NK-92 (cell line): ENCODE measurements around the gene ZEB2.

Experiments
- DNase-seq: peaks from one replicate; lab custom pipeline; 2025; ENCODE audit not compliant: unreplicated experiment; lab: John Stamatoyannopoulos, UW

Gene ZEB2

DNA sequence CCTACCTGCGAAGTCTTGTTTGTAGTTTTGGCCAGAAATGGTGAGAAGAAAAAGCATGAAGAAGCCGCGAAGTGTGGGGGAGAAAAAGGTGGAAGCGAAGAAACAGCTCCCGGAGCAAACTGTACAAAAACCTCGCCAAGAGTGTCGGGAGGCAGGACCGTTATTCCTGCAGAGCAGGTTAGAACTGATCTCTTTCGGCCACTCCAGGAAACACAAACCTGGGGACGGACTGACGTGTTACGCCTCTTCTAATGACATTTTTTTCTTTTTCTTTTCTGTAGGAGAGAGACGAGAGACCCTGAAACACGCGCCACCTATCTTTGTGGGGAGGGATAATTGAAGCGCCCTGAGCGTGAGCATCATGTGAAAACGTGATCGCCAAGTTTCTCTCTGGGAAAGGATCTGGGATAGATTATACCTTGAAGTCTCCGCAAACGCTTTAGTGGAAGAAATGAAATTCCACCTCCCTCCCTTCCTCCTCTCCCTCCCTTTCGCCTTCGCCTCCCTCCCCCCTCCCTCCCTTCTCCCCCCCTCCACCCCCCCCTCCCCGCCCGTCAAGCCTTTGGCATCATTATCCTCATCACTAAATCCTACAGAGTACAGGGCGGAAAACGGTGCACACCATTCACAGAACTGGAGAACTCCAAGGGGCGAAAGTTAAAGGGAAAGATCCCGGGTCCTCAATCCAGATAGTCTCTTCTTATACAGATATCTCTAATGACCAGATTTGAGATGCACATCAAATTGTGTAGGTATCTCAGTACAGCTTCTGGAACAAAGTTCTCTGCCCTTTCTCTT is at the start of gene ZEB2:
ZEB2 (minus strand) TSS at position 186 of the 798 bp plus-strand sequence. CDS start 2,769 bp downstream, outside the sequence.
- DNase-seq: no peak

DNA sequence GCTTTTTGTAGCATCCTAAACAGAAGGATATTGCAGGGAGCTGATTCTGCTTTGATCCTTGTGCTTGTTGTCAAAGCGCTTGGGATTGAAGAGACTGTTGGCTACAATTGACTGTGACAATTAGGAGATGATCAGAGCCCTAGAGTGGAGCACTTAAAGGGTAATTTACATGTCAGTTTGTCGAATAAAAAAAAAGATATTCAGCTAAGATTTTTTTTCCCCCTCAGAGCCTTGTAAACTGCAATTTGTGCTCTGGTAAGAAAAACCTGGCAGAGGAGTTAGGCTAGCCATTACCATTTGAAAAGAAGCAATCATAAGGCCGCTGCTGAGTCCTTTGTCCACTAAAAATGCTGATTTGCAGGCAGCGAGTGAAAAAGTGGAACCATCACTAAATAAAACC is 47.8 kb upstream of the ZEB2 start:
- no peak for DNase-seq

DNA sequence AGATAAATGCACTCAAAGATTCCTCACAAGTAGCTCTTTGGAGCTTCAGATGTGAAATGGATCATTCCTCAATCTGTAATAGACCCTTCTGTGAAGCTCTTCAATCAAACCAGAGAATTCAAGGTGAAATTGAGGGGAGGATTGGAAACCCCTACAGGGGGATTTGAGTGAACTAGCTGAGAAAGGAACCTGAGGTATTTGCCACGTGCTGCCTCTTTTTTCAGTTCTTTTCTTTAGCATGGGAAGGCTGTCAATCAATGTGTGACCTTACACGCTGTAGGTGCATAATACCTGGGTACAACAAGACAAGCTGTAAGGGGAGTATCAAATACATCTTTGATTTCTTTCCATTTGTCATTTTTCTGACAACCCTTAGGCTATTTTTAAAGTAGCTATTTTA is 46.5 kb upstream of the ZEB2 start:
- no peak for DNase-seq

DNA sequence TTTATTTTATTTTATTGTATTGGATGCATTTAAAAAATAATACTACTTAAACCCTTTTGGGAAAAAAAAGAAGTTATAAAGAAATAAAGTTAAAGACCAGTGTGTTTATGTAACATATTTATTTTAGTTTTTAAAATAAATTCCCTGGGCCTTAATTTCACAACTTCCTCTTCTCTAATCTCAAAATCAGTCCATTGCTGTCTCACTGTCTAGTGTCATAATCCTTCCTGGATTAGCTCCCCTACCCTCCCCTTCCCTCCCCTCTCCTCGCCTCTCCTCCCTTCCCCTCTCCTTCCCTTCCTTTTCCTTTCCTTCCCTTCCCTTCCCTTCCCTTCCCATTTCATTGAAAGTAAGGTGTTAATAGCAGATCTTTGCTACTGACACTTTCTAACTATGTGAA is 40.3 kb upstream of the ZEB2 start:
- DNase-seq: no peak

DNA sequence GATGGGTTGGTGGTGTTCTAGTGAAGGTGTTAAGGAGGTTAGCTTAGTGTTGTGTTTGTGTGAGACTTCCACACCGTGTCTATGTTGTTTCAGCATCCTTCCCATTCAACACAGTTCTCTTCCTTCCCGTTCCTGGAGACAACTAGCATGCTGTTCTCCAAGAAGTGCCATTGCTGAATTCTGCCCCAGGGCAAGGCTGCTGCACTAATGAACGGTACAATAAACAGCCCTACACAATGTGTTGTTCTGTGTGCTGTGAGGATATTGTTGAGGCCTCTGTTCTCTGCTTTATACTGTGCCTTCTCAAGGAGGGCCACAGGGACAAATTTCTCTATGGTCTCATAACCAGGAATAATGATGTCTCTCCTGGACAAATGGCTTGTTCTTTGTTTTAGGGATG is 39.8 kb upstream of the ZEB2 start:
- no peak for DNase-seq

DNA sequence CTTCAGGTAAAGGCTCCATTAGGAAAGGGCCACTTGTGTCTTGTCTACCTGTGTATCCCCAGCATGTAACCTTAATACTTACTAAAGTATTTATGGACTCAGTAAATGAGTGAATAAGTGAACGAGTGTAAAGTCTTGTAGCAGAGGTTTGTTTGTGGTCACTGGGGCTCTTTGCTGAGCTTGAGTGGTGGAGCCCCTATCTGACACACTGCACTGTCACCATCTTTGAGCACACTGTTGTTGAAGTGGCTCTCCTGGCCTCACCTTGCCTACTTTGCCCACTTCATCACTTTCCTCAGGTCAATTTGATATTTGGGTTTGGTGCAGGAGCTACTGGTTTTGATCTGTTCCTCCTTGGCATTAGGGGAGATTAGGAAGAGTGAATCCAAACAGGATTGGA is 39.3 kb upstream of the ZEB2 start:
- no peak for DNase-seq

DNA sequence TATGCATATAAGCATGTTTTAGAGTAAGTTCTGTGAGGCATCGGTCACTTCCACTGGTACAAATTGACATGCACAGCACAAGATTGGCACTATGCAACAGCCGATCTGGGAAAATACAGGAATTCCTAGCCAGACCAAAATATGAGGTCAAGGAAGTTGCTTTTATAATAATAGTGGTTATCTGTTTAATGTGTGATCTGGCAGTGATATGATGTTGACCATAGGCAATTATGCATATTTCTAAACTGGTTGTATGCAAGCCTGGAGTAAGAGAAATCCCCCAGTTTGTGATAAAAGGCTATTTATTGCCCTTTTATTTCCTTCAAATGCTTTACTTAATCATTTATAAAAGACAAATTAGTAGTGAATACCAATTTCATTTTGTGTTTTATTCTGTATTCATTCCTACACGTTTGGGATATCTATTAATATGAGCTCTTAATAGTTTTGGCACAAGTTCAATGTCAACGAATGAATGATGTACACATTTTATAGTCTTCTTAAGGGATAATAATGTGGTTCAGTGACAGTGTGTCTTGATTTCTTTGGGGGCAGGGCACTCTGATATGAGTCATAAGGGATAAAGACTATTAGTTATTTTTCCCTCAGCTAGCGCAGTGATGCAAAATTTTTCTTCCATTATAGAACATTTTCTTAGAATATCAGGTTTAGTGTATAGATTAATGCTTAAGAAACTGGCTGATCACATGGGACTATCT is 34.7 kb upstream of the ZEB2 start:
- no peak for DNase-seq

DNA sequence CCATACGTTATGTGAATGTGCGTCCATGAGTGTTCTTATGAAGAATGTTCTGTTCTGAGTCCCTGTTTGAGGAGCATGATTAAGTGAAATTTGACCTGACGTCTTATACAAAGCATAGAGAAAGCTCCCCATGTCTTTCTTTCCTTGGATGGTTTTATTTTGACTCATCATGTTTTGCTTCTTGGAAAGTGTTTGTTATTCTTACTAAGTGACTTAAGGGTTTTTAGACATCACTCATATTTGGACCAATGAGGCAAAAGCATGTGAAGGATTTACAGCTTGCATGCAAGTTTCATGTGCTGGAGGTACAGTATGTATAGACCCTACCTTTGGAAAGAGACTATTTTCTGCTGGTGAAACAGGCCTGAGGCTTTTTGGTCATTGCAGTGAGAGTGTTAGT is 33.5 kb upstream of the ZEB2 start:
- DNase-seq: no peak

DNA sequence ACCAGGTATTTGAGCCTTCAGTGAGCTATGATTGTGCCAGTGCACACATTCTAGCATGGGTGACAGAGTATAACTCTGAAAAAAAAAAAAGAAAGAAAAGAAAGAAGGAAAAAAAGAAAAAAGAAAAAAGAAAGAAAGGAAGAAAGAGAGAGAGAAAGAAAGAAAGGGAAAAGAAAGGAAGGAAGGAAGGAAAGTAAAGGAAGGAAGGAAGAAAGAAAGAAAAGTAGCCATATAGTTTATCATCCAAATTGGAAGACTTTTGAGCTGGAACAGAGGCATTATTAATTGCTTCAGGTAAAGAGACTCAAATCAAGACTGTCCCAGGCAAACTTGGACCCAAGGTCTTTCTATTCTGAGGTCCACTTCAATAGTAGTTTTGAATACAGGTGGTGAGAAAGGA is 32.9 kb upstream of the ZEB2 start:
- no peak for DNase-seq

DNA sequence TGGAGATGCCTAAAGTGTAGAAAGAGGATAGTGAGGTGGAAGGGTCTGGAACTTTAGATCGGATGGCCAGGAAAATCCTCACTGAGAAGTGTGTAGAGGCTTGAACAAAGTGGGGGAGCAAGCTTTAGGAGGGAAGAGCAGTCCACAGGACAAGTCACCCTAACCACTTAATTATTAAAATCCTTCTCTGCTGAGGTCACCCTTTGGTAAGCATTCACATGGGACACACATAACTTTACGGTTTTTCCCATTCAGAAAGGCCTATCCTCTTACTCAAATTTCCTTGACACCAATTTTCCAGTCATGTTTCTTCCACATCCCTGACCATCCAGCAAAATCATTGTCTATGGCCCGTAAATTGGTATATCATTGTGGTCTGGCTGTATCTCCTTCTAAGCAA is 31.0 kb upstream of the ZEB2 start:
- DNase-seq: no peak

DNA sequence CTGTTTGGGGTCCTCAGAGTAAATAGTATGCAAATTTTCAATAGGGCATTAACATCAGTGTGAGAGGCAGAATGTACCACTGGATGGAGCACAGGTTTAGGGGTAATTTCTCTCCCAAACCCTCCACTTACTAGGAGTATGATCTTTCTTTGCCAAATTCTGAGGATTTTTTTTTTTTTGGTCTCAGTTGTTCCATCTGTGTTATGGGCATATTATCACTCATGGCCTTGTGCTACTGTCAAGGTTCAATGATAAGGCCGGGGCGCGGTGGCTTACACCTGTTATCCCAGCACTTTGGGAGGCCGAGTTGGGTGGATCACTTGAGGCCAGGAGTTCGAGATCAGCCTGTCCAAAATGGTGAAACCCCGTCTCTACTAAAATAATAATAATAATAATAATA is 30.2 kb upstream of the ZEB2 start:
- DNase-seq: no peak

DNA sequence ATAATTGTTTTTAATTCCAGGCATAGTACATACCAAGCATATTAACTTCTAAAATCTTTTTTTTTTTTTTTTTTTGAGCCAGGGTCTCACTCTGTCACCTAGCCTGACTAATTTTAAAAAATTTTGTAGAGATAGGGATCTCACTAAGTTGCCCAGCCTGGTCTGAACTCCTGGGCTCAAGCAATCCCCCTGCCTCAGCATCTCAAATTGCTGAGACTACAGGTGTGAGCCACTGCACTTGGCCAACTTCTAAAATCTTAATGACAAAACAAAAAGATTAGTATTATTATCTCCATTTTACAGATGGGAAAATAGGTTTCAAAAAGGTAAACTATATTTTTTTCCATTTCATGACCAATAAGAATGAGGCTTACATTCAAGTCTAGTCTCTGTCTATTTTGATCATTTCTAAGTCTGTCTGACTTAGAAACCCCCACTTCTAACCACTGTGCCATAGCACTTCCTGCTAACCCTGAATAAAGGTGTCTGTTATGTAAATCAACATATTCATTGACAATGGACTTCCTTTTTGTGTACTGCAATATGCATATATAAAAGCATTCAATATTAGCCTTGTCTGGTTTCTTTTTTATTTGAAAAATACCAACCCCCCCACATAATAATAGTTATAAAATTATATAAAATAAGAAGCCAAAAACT is 28.7 kb upstream of the ZEB2 start:
- no peak for DNase-seq

DNA sequence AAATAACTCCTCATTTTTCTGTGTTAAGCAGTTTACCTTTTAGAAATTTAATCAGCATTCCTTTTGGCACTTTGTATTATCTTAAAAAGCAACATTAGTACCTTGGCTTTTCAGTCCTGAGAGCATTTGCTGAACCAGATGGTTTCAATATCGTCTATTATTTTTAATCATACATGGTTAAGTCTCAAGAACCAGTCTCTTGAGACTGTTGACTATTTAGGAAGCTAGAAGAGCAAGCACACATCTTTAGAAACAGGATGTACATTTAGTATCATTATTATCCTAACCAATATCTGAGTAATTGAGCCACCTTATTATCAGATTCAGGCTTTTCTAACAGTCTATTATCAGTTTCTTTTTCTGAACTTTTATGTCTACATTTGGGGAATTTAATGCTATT is 28.2 kb upstream of the ZEB2 start:
- no peak for DNase-seq

DNA sequence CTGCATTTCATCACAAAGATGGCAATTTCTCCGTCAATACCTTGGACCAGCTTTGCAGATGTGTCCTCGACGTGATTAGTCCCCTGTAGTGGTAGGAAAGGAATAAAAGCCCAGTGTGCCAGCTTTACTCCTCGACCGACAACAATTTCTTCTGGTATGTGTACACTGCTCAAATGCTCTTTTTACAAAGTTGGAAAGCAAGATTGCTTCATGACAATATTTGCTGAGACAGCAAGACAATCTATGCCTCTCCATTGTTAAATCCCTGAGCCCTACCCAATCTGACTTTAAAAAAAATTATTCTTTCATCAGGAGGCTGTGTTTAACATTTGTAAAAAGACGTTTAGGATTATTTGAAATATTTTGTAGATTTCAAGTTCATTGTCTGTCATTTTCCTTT is 27.6 kb upstream of the ZEB2 start:
- no peak for DNase-seq

DNA sequence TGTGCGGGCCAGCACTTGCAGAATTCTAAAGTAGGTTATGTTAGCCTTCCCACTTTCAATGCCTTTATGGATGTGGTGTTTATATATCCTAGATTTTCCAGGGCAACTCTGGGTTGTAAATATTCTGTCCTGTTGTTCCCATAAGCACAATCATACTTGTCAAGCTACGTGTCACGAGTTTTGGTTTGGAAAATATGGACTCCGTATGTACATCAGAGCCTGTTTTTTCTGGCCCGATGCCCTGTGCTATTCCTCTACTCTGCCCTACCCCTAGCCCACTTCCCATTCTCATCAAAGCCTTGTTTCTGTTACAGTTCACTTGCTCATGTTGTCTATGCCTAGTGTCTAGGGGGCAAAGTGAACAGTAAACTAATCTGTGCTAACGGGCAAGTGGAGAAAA is 27.0 kb upstream of the ZEB2 start:
- DNase-seq: no peak

DNA sequence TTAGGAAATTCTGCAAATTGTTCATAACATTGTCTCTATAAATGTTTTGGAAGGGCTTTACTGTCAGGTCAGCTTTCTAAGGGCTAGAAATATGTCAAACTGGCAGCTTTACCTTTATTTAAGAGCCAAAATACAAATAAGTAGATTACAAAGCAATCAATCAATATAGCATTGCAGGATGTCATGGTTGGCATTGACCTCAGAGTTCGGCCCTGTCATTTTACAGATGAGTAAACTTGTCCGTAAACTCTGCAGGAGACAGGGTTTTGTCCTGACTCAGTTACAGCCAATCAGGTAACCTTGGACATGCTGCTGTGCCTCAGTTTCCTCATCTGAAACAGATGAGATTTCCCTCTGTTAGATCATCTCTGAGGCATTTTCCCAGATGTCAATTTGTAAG is 25.9 kb upstream of the ZEB2 start:
- no peak for DNase-seq

DNA sequence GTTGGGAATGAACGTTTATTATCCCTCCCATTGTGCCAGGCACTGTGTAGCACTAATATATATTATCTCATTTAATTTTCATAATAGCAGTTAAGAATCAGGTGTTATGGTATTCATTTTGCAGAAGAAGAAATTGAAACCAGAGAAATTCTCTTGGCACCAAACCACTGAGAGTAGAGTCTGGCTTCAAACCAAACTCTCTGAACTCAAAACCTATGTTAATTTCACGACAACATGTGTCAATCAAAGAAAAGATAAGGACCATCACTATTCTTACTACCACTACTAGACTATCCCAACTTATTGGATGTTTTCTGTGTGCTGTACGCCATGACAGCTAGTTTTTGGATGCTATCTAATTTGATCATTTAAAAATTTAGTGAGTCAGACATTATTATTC is 24.1 kb upstream of the ZEB2 start:
- no peak for DNase-seq

DNA sequence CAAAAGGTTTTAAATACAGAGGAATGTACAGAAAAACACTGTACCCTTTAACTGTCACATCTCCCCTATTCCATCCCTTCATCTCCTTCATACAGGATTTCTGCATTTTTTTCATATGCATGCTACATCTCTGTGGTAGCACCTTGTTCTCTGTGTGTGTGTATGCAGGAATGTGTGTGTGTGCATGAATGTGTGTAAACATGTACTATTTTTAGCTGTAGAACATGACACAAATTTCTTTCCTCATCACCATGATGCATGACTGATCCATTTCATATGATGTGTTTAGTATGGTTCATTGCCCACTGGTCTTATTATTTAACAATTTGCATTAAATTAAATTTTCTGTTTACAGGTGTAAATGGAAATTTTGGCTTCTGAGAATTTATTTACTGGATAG is 21.5 kb upstream of the ZEB2 start:
- DNase-seq: no peak

DNA sequence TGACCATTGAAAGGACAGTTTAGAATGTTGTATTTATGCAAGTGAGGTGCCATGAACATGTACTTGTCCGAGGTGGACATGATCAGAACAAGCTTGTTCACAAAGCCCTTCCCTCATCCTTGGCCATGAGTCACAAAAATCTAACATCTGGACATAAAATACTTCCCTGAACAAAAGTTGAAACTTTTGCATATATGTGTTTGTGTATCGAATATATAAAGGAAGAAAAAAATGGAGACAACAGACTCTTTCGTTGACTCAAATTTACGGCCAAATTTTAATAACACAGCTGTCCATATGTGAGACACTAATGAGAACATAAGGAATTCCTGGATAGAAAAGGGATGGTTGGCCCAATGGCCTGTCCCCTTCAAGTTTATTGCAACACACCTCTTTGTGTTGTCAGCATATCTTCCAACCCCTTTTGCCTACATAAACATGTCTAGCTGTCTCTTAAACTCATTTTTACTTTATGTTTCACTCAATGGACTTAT is 19.4 kb upstream of the ZEB2 start:
- DNase-seq: no peak

DNA sequence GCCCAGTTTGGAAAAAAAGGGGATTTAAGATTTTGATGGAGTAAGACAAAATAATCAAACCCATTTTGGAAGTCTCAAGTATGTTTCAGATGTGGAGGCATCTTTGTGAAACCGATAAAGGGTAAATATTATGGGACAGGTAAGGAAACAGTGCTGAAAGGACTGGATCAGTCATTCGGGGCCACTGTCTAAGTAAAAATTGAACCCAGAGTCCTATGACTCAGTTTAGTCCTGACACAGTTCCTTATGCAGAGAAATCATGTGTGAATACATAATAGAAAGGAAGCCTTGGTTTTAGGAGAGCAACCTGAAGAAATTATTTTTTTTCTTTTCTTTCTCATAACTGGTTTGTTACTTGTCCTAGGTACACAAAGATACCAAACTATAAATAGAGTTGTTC is 15.4 kb upstream of the ZEB2 start:
- no peak for DNase-seq

DNA sequence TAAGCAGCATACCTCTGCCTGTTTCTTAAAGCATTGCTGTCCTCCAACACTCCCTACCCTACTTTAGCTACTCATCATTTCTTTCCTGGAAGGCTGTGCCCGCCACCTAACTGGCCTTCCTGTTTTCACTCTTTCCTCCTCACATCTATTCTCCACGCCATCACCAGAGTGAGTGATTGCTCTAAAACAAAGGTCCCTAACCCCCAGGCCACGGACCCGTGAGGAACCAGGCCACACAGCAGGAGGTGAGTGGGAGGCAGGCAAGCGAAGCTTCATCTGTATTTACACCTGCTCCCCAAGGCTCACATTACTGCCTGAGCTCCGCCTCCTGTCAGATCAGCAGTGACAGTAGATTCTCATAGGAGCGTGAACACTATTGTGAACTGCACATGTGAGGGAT is 13.3 kb upstream of the ZEB2 start:
- DNase-seq: no peak

DNA sequence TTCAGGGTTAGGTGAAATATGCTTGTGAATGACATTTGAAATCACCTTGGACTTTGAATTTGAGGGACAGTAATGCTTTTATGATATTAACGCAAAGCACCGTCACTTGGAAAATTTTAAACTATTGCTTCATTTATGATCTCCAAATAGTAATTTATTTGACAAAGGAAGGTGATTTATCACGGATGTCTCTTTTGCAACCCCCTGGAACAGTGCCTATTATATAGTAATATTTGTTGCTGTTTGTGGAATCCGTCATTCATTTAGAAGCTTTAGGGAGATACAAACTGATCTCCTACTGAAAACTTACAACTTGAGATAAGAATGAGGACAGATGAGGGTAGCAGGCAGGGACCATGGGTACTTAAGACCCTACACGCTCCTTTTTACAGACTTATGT is 10.7 kb upstream of the ZEB2 start:
- no peak for DNase-seq
